Testis (tissue), 3 donors: ENCODE measurements around the gene EPS15. TPM values are rescaled to one million over a fixed set of nuclear protein-coding genes. Genes with fewer than 3 reads are reported as not detected.

Experiments
- DNase-seq: peaks from one replicate; pipeline ENCODE4 v3.0.0-alpha.2; 2019
- H3K27ac ChIP-seq, 2 donors: fragments of 200-600 bp; sonication (generic); one replicate each; pipeline ENCODE4 v1.5.1; 2019
- H3K27me3 ChIP-seq: fragments of 200-600 bp; sonication (generic); one replicate; pipeline ENCODE4 v1.5.1; 2019
- H3K36me3 ChIP-seq: fragments of 200-600 bp; sonication (generic); one replicate; pipeline ENCODE4 v1.5.1; 2017; ENCODE audit warnings: low read depth; ENCODE audit errors: missing control alignments
- H3K4me1 ChIP-seq: fragments of 200-600 bp; sonication (generic); one replicate; pipeline ENCODE4 v1.5.1; 2019
- H3K4me3 ChIP-seq, 2 donors: fragments of 200-600 bp; sonication (generic); one replicate each; pipeline ENCODE4 v1.5.1; 2017 to 2019
- H3K9me3 ChIP-seq: fragments of 200-600 bp; sonication (generic); one replicate; pipeline ENCODE4 v1.5.1; 2017
- CTCF ChIP-seq, 3 experiments: fragments of 450-650 bp in 2 of 3; fragments of 200-600 bp in 1 of 3; sonication (generic) in 1 of 3; IDR thresholded peaks; one replicate each; pipeline ENCODE4 v1.5.1; 2016 to 2019; ENCODE audit warnings: antibody characterized with exemption in 3 of 3, mild to moderate bottlenecking in 2 of 3, moderate library complexity in 1 of 3
- POLR2A ChIP-seq: fragments of 450-650 bp; IDR thresholded peaks from one replicate; pipeline ENCODE4 v1.6.1; 2017; ENCODE audit warnings: antibody characterized with exemption, mild to moderate bottlenecking, moderate library complexity
- WGBS, 2 donors: methylation state at CpG; one replicate each; pipeline ENCODE4 v1.1.5; 2018; 5-methylcytosine and 5-hydroxymethylcytosine counted together
- intact Hi-C: fragments of 100-400 bp; cut with DNase I; formaldehyde crosslinking; loops from one replicate; pipeline ENCODE4 v1.15.1; 2023; ENCODE audit warnings: low total_unique reads
- polyA plus RNA-seq: library from polyadenylated mRNA; stranded (reverse); fragments of 350-450 nt; fragmentation: Illumina TruSeq; extraction: RNeasy Lipid Tissue Mini Kit (QIAGEN cat#74804); gene quantifications from one replicate; pipeline ENCODE4 v1.2.3, GENCODE V29; 2014; ENCODE audit warnings: low read depth, low replicate concordance; ENCODE audit not compliant: insufficient read depth
- small RNA-seq, 2 donors: library from RNA; depleted of rRNA; stranded (forward); fragments of <200 nt; gene quantifications; one replicate each; pipeline ENCODE3, GENCODE V24; 2016
- total RNA-seq, 2 donors: library from RNA; depleted of rRNA; stranded (reverse); fragments of >200 nt; gene quantifications; one replicate each; pipeline ENCODE4 v1.2.3, GENCODE V29; 2016

EPS15 gene
- total and polyA plus RNA-seq, 3 donors from 2014 or later, result 77.2 to 127 (median 108) TPM

- Histone ChIP-seq H3K27me3 (no peaks in the 10 kb centered on the region), H3K27ac (no peak overlapping the region), H3K4me1 (no peaks in the 10 kb centered on the region), H3K36me3 (no peaks in the 10 kb centered on the region), H3K4me3 (no peak overlapping the region), H3K9me3 (no peaks in the 10 kb centered on the region)
- DNase-seq, result no peak
- intact Hi-C loops, result no loop called here
- WGBS, 2 donors, result 82 to 91% methylated on average over 6 of the region's 6 CpGs
- TF ChIP-seq POLR2A (no peak), CTCF (IDR thresholded peaks at IDR 0.05) (no peak)
These were observed 210.4 kb downstream of the EPS15 start for GRCh38 chr1:51308636-51309035.

GRCh38 chr1:51306950-51307349 lies 212.1 kb downstream of the EPS15 start:
- H3K9me3 ChIP-seq, result no peaks in the 10 kb centered on the region
- intact Hi-C loops, result no loop called here
- 80 to 93% methylated on average over 5 of the region's 5 CpGs for WGBS, 2 donors
- no peak overlapping the region for H3K4me3 ChIP-seq
- DNase-seq, result no peak
- TF ChIP-seq CTCF (IDR thresholded peaks at IDR 0.05) (no peak), POLR2A (no peak)
- H3K27ac ChIP-seq, result no peak overlapping the region
- no peaks in the 10 kb centered on the region for H3K4me1 ChIP-seq
- H3K27me3 ChIP-seq, result no peaks in the 10 kb centered on the region
- H3K36me3 ChIP-seq, result no peaks in the 10 kb centered on the region

- WGBS, 2 donors, result 76 to 80% methylated on average over 1 to 4 of the region's 4 CpGs
- no peaks in the 10 kb centered on the region for H3K27me3 ChIP-seq
These were observed 213.7 kb downstream of the EPS15 start for GRCh38 chr1:51305371-51305823.

GRCh38 chr1:51304360-51304759 lies 214.7 kb downstream of the EPS15 start:
- DNase-seq, result no peak
- TF ChIP-seq POLR2A (no peak), CTCF (IDR thresholded peaks at IDR 0.05) (no peak)
- H3K4me1 ChIP-seq, result no peaks in the 10 kb centered on the region
- no peak overlapping the region for H3K4me3 ChIP-seq
- no peaks in the 10 kb centered on the region for H3K36me3 ChIP-seq
- no peak overlapping the region for H3K27ac ChIP-seq
- intact Hi-C loops, result no loop called here
- no peaks in the 10 kb centered on the region for H3K9me3 ChIP-seq
- 39 to 52% methylated on average over 1 of the region's 1 CpG for WGBS, 2 donors
- no peaks in the 10 kb centered on the region for H3K27me3 ChIP-seq

More at GRCh38 chr1:51305371-51305823, 213.7 kb downstream of the EPS15 start:
- Histone ChIP-seq H3K4me1 (no peaks in the 10 kb centered on the region), H3K36me3 (no peaks in the 10 kb centered on the region), H3K9me3 (no peaks in the 10 kb centered on the region), H3K27ac (no peak overlapping the region), H3K4me3 (no peak overlapping the region)
- intact Hi-C loops, result no loop called here
- no peak for DNase-seq
- TF ChIP-seq POLR2A, result no peak
- TF ChIP-seq CTCF (IDR thresholded peaks at IDR 0.05), result no peak

Small RNA genes lying within 50 kb of the gene (small RNA-seq; reads per million reads assigned to genes)
- gene RNU6-1281P, result 0 reads per million in 2 donors
- 0 reads per million in 2 donors for gene RNU6-877P

Other genes starting within 250 kb of the EPS15 start
- gene TTC39A, start 188.7 kb downstream of the EPS15 start, total RNA-seq, result 100 to 1,000 TPM in 1 of 2 donors, 10 to 100 TPM in 1; 64.7 to 121 TPM
- 120 TPM for gene TTC39A, start 188.7 kb downstream of the EPS15 start, polyA plus RNA-seq
- gene OSBPL9, start 97.8 kb upstream of the EPS15 start, total RNA-seq, result 100 to 1,000 TPM; 117 to 160 TPM
- 59.3 TPM for gene OSBPL9, start 97.8 kb upstream of the EPS15 start, polyA plus RNA-seq